CD4-positive, CD25-positive, alpha-beta regulatory T cell (primary cell): ENCODE data around the gene MRTFB. TPM values are rescaled to one million over a fixed set of nuclear protein-coding genes. Genes with fewer than 3 reads are reported as not detected.

Experiments used
- ATAC-seq, 2 donors: fragments of 150-1000 bp; cut with Tn5 transposase; one replicate each; pipeline ENCODE4 v1.10.0; 2021; ENCODE audit warnings: low read depth in 2 of 2, moderate number of reproducible peaks in 2 of 2, moderate library complexity in 1 of 2
- DNase-seq, 3 donors: peaks; one replicate each; pipeline versions ENCODE4 v3.0.0 to v3.0.0-alpha.2; 2012 to 2022; ENCODE audit warnings: mixed read lengths in 1 of 3
- H3K27ac ChIP-seq: one replicate; pipeline ENCODE4 v1.7.0; 2013; ENCODE audit warnings: mild to moderate bottlenecking, low read length; ENCODE audit not compliant: insufficient read depth, poor library complexity, severe bottlenecking
- H3K27me3 ChIP-seq: one replicate; pipeline ENCODE4 v1.7.0; 2013; ENCODE audit warnings: low read length; ENCODE audit not compliant: control insufficient read depth, insufficient read depth
- H3K36me3 ChIP-seq: one replicate; pipeline ENCODE4 v1.7.0; 2013; ENCODE audit warnings: mild to moderate bottlenecking, low read length, moderate library complexity; ENCODE audit not compliant: control insufficient read depth, insufficient read depth
- H3K4me1 ChIP-seq: 2 replicates; pipeline ENCODE4 v1.7.0; 2013; ENCODE audit warnings: mild to moderate bottlenecking, low read length; ENCODE audit not compliant: insufficient read depth, control insufficient read depth, poor library complexity, severe bottlenecking
- H3K4me3 ChIP-seq: one replicate; pipeline ENCODE4 v1.7.0; 2013; ENCODE audit warnings: low read depth, mild to moderate bottlenecking, low read length, moderate library complexity
- H3K9me3 ChIP-seq, 2 experiments: 1 replicate in 1 of 2; 2 replicates in 1 of 2; pipeline ENCODE4 v1.7.0; 2013; ENCODE audit warnings: low read length in 2 of 2, mild to moderate bottlenecking in 1 of 2, moderate library complexity in 1 of 2; ENCODE audit not compliant: control insufficient read depth in 2 of 2
- H3K27ac Mint-ChIP-seq, 3 donors: one replicate each; pipeline ENCODE4 v1.8.0; 2020 to 2022; ENCODE audit warnings: mild to moderate bottlenecking in 3 of 3, mixed read lengths in 3 of 3, moderate library complexity in 2 of 3
- H3K27me3 Mint-ChIP-seq: one replicate; pipeline ENCODE4 v1.8.0; 2022; ENCODE audit warnings: mild to moderate bottlenecking, mixed read lengths
- H3K36me3 Mint-ChIP-seq: one replicate; pipeline ENCODE4 v1.8.0; 2020; ENCODE audit warnings: mixed read lengths
- H3K4me1 Mint-ChIP-seq, 4 donors: one replicate each; pipeline ENCODE4 v1.8.0; 2020 to 2022; ENCODE audit warnings: mixed read lengths in 4 of 4, mild to moderate bottlenecking in 1 of 4
- H3K4me3 Mint-ChIP-seq, 4 donors: one replicate each; pipeline ENCODE4 v1.8.0; 2020 to 2022; ENCODE audit warnings: mild to moderate bottlenecking in 4 of 4, mixed read lengths in 4 of 4, moderate library complexity in 3 of 4
- H3K9me3 Mint-ChIP-seq, 7 donors: one replicate each; pipeline ENCODE4 v1.8.0; 2020 to 2022; ENCODE audit warnings: mixed read lengths in 7 of 7, mild to moderate bottlenecking in 3 of 7, moderate library complexity in 2 of 7
- polyA plus RNA-seq, 4 donors: library from polyadenylated mRNA; unstranded; fragments of 300-500 nt; fragmentation: Illumina TruSeq; gene quantifications; one replicate each; pipeline ENCODE4 v1.2.3, GENCODE V29; 2021
- total RNA-seq: library from RNA; stranded (reverse); gene quantifications from one replicate; pipeline ENCODE4 v1.2.3, GENCODE V29; 2022

The MRTFB gene
- total and polyA plus RNA-seq, 5 donors from 2014 or later = 3.2 to 21.9 (median 4.4) TPM

DNA sequence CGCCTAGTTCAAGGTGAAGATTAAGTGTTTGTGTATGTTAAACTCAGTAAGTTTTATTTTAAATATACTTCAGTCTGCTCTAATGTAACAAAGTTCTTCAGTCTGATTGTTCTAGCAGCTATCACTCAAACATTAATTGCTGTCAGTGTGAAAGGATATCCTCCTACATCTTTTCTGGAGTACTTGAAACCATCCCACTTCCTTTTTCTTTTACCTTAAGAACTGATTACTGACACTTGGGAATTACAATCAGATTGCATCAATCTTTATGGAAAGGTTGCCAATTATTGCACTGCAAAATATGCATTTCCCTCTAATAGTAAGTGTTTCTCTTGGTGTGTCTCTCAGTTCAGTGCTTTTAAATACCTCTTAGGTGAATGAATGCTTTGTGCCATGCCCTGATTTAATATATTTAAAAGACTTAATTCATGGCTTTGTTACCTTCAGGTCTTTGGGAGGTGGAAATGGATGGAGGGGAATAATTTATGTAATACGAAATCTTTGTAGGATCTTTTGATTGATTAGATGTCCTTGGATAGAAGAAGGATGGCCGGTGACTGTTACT, 16.6 kb downstream of the MRTFB start:
- Mint-ChIP-seq H3K27ac (no peak overlapping the region), H3K36me3 (peaks cover 28% of the 10 kb centered on the region), H3K4me1 (peaks cover 15 to 30% (median 21%) of the 10 kb centered on the region in 4 donors), H3K9me3 (no peaks in the 10 kb centered on the region), H3K4me3 (no peak overlapping the region), H3K27me3 (no peaks in the 10 kb centered on the region)
- DNase-seq = no peak
- Histone ChIP-seq H3K36me3 (no peaks in the 10 kb centered on the region), H3K4me1 (no peaks in the 10 kb centered on the region), H3K9me3 (no peaks in the 10 kb centered on the region), H3K4me3 (no peak overlapping the region), H3K27ac (no peak overlapping the region), H3K27me3 (no peaks in the 10 kb centered on the region)
- ATAC-seq = no peak

- no peak overlapping the region for H3K27ac Mint-ChIP-seq
- H3K4me1 Mint-ChIP-seq = peaks cover 15 to 30% (median 21%) of the 10 kb centered on the region in 4 donors
- no peaks in the 10 kb centered on the region for H3K27me3 ChIP-seq
These were observed 17.1 kb downstream of the MRTFB start for GRCh38 chr16:14088155-14088753.

GRCh38 chr16:14089283-14089823, 18.2 kb downstream of the MRTFB start:
- H3K4me1 Mint-ChIP-seq = peaks cover 20 to 34% (median 27%) of the 10 kb centered on the region in 4 donors

More at GRCh38 chr16:14088155-14088753, 17.1 kb downstream of the MRTFB start:
- no peaks in the 10 kb centered on the region for H3K9me3 ChIP-seq
- DNase-seq = no peak
- Mint-ChIP-seq H3K36me3 (peaks cover 28% of the 10 kb centered on the region), H3K4me3 (no peak overlapping the region), H3K27me3 (no peaks in the 10 kb centered on the region), H3K9me3 (no peaks in the 10 kb centered on the region)
- H3K36me3 ChIP-seq = no peaks in the 10 kb centered on the region
- H3K4me1 ChIP-seq = no peaks in the 10 kb centered on the region
- no peak overlapping the region for H3K4me3 ChIP-seq
- ATAC-seq = no peak
- no peak overlapping the region for H3K27ac ChIP-seq

DNA sequence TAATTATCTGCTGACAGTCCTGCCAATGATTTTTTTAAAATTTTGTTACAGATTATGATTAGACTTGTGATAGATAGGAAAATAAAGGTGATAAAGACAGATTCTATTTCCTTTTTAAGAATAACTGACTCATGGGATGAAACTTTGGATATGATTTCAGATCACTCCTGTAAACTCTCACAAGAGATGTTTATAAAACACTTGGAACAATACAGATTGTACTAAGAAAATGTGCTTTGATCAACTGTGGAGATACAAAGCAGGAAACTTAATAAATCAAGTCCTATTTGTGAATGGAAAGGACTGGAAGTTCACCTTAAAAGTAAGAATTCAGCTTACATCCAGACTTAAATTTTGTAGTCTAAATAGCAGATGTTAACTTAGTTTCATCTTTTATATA, 21.4 kb downstream of the MRTFB start:
- DNase-seq = no peak
- no peaks in the 10 kb centered on the region for H3K27me3 ChIP-seq
- H3K4me3 Mint-ChIP-seq = no peak overlapping the region
- H3K27ac ChIP-seq = no peak overlapping the region
- no peaks in the 10 kb centered on the region for H3K36me3 ChIP-seq
- H3K9me3 Mint-ChIP-seq = no peaks in the 10 kb centered on the region
- no peaks in the 10 kb centered on the region for H3K9me3 ChIP-seq
- peak overlapping the region in 1 of 3 donors; percentile 34 for H3K27ac Mint-ChIP-seq
- no peaks in the 10 kb centered on the region for H3K4me1 ChIP-seq
- ATAC-seq = no peak
- no peak overlapping the region for H3K4me3 ChIP-seq
- peaks cover 30% of the 10 kb centered on the region for H3K36me3 Mint-ChIP-seq
- H3K4me1 Mint-ChIP-seq = peaks cover 11 to 35% (median 21%) of the 10 kb centered on the region in 4 donors
- H3K27me3 Mint-ChIP-seq = no peaks in the 10 kb centered on the region

More at GRCh38 chr16:14089283-14089823, 18.2 kb downstream of the MRTFB start:
- Mint-ChIP-seq H3K36me3 (peaks cover 23% of the 10 kb centered on the region), H3K27me3 (no peaks in the 10 kb centered on the region), H3K4me3 (no peak overlapping the region), H3K9me3 (no peaks in the 10 kb centered on the region), H3K27ac (no peak overlapping the region)
- H3K27me3 ChIP-seq = no peaks in the 10 kb centered on the region
- H3K4me1 ChIP-seq = no peaks in the 10 kb centered on the region
- H3K4me3 ChIP-seq = no peak overlapping the region
- DNase-seq = no peak
- no peaks in the 10 kb centered on the region for H3K9me3 ChIP-seq
- H3K36me3 ChIP-seq = no peaks in the 10 kb centered on the region
- no peak for ATAC-seq
- no peak overlapping the region for H3K27ac ChIP-seq

DNA sequence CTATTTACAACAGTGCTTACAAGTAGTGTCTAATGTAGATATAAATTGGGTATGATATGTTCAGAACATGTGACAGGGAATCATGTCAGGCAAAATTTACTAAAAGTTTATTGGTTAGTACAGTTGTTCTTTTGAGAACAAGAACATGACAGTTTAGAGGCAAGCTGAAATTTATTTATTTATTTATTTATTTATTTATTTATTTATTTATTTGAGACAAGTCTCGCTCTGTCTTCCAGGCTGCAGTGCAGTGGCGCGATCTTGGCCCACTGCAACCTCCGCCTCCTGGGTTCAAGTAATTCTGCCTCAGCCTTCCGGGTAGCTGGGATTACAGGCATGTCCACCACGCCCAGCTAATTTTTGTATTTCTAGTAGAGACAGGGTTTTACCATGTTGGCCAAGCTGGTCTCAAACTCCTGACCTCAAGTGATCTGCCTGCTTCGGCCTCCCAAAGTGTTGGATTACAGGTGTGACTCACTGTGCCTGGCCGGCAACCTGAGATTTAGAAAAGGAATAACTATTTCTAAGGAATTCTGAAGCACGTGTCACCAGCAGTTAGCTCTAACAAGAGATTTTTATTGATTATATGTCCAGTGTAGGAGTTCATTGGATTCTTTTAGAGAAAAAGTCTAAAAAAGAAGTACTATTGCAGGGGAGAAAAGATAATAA, 24.9 kb downstream of the MRTFB start:
- peaks cover 11 to 35% (median 29%) of the 10 kb centered on the region in 4 donors for H3K4me1 Mint-ChIP-seq

GRCh38 chr16:14097182-14097959, 26.3 kb downstream of the MRTFB start:
- Mint-ChIP-seq H3K9me3 (peaks cover 0 to 1% (median 0%) of the 10 kb centered on the region in 7 donors), H3K27me3 (no peaks in the 10 kb centered on the region), H3K36me3 (peaks cover 11% of the 10 kb centered on the region), H3K27ac (no peak overlapping the region), H3K4me3 (no peak overlapping the region), H3K4me1 (peaks cover 22 to 42% (median 29%) of the 10 kb centered on the region in 4 donors)
- Histone ChIP-seq H3K9me3 (no peaks in the 10 kb centered on the region), H3K27ac (no peak overlapping the region), H3K4me1 (no peaks in the 10 kb centered on the region), H3K27me3 (no peaks in the 10 kb centered on the region), H3K36me3 (no peaks in the 10 kb centered on the region), H3K4me3 (no peak overlapping the region)
- ATAC-seq = no peak
- DNase-seq = no peak

More for the DNA sequence above, 24.9 kb downstream of the MRTFB start:
- no peak for ATAC-seq
- Mint-ChIP-seq H3K9me3 (peaks cover 0 to 1% (median 0%) of the 10 kb centered on the region in 7 donors), H3K36me3 (peaks cover 22% of the 10 kb centered on the region), H3K4me3 (no peak overlapping the region), H3K27me3 (no peaks in the 10 kb centered on the region), H3K27ac (no peak overlapping the region)
- Histone ChIP-seq H3K9me3 (no peaks in the 10 kb centered on the region), H3K4me3 (no peak overlapping the region), H3K36me3 (no peaks in the 10 kb centered on the region), H3K27me3 (no peaks in the 10 kb centered on the region), H3K4me1 (no peaks in the 10 kb centered on the region), H3K27ac (no peak overlapping the region)
- no peak for DNase-seq

DNA sequence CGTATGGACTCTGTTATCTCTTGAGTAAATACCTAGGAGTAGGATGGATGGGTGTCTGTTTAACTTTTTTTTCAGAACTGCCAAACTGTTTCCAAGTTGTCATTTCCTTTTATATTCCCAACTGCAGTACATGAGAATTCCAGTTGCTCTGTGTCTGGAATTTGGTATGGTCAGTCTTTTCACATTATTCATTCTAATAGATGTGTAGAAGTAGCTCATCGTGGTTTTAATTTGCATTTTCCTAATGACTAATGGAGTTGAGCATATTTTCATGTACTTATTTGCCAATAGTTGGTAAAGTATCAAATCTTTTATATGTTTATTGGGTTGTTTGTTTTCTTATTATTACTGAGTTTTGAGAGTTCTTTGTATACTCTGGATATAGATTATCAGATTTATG, 27.0 kb downstream of the MRTFB start:
- no peak overlapping the region for H3K4me3 Mint-ChIP-seq
- H3K9me3 Mint-ChIP-seq = peaks cover 0 to 1% (median 0%) of the 10 kb centered on the region in 7 donors
- no peak for DNase-seq
- H3K27me3 ChIP-seq = no peaks in the 10 kb centered on the region
- no peak overlapping the region for H3K27ac ChIP-seq
- H3K27ac Mint-ChIP-seq = no peak overlapping the region
- ATAC-seq = no peak
- no peaks in the 10 kb centered on the region for H3K9me3 ChIP-seq
- H3K4me1 ChIP-seq = no peaks in the 10 kb centered on the region
- peaks cover 11% of the 10 kb centered on the region for H3K36me3 Mint-ChIP-seq
- H3K4me1 Mint-ChIP-seq = peaks cover 22 to 45% (median 35%) of the 10 kb centered on the region in 4 donors
- no peaks in the 10 kb centered on the region for H3K36me3 ChIP-seq
- no peak overlapping the region for H3K4me3 ChIP-seq
- H3K27me3 Mint-ChIP-seq = no peaks in the 10 kb centered on the region
